Measurements from ENCODE around the gene HBD.

The HBD gene

GRCh38 chr11:5243816-5244180, 9.5 kb upstream of the HBD start:
- TF ChIP-seq MYC (IDR thresholded peaks at IDR 0.05; ENCODE audit: low read depth, low read length) (no peak), CTCF (IDR thresholded peaks at IDR 0.05; ENCODE audit: low read depth, low read length) (no peak), MAX (IDR thresholded peaks at IDR 0.05; ENCODE audit: low read depth, low read length) (no peak)
- DNase-seq (ENCODE audit: low read depth): no peak

GRCh38 chr11:5242933-5243815, 8.9 kb upstream of the HBD start:
- no peak for DNase-seq (ENCODE audit: low read depth)
- TF ChIP-seq POLR2A (IDR thresholded peaks at IDR 0.05; ENCODE audit: extremely low read depth, insufficient read length) (no peak), MAX (IDR thresholded peaks at IDR 0.05; ENCODE audit: low read depth, low read length) (no peak), CTCF (IDR thresholded peaks at IDR 0.05; ENCODE audit: low read depth, low read length) (no peak), MYC (IDR thresholded peaks at IDR 0.05; ENCODE audit: low read depth, low read length) (no peak)
- H3K4me3 ChIP-seq (ENCODE audit: low read depth, low read length): no peak overlapping the region

More at GRCh38 chr11:5243816-5244180, 9.5 kb upstream of the HBD start:
- H3K4me3 ChIP-seq (ENCODE audit: low read depth, low read length): no peak overlapping the region

- no peak overlapping the region for H3K4me3 ChIP-seq (ENCODE audit: low read depth, low read length)
- DNase-seq (ENCODE audit: low read depth): no peak
- TF ChIP-seq MAX (IDR thresholded peaks at IDR 0.05; ENCODE audit: low read depth, low read length) (no peak), MYC (IDR thresholded peaks at IDR 0.05; ENCODE audit: low read depth, low read length) (no peak), CTCF (IDR thresholded peaks at IDR 0.05; ENCODE audit: low read depth, low read length) (no peak), POLR2A (IDR thresholded peaks at IDR 0.05; ENCODE audit: extremely low read depth, insufficient read length) (no peak)
Measured at GRCh38 chr11:5242208-5242607, 7.9 kb upstream of the HBD start.

- DNase-seq (ENCODE audit: low read depth): no peak
- TF ChIP-seq MYC (IDR thresholded peaks at IDR 0.05; ENCODE audit: low read depth, low read length) (no peak), MAX (IDR thresholded peaks at IDR 0.05; ENCODE audit: low read depth, low read length) (no peak), CTCF (IDR thresholded peaks at IDR 0.05; ENCODE audit: low read depth, low read length) (no peak), POLR2A (IDR thresholded peaks at IDR 0.05; ENCODE audit: extremely low read depth, insufficient read length) (no peak)
- no peak overlapping the region for H3K4me3 ChIP-seq (ENCODE audit: low read depth, low read length)
Measured at GRCh38 chr11:5241458-5241857, 7.2 kb upstream of the HBD start.

GRCh38 chr11:5240458-5240857, 6.2 kb upstream of the HBD start:
- TF ChIP-seq POLR2A (IDR thresholded peaks at IDR 0.05; ENCODE audit: extremely low read depth, insufficient read length) (no peak), CTCF (IDR thresholded peaks at IDR 0.05; ENCODE audit: low read depth, low read length) (no peak), MAX (IDR thresholded peaks at IDR 0.05; ENCODE audit: low read depth, low read length) (no peak), MYC (IDR thresholded peaks at IDR 0.05; ENCODE audit: low read depth, low read length) (no peak)
- H3K4me3 ChIP-seq (ENCODE audit: low read depth, low read length): no peak overlapping the region
- DNase-seq (ENCODE audit: low read depth): no peak
